Neutrophil (primary cell): Measurements from ENCODE around the gene NLRC5.

ENCODE experiments used
- H3K27ac ChIP-seq: fragments of 200-600 bp; sonication (generic); 2 replicates; pipeline ENCODE4 v1.5.1; 2016; ENCODE audit warnings: mild to moderate bottlenecking, moderate library complexity
- H3K27me3 ChIP-seq: fragments of 200-600 bp; sonication (generic); 2 replicates; pipeline ENCODE4 v1.6.0; 2016; ENCODE audit warnings: mild to moderate bottlenecking
- H3K36me3 ChIP-seq: fragments of 200-600 bp; sonication (generic); 2 replicates; pipeline ENCODE4 v1.5.1; 2017
- H3K4me1 ChIP-seq, 2 experiments: fragments of 200-600 bp in 1 of 2; sonication (generic) in 1 of 2; 1 replicate in 1 of 2; 2 replicates in 1 of 2; pipeline versions ENCODE4 v1.5.1 to v1.6.1; 2013 to 2016; ENCODE audit warnings: low read depth in 1 of 2, low read length in 1 of 2, mild to moderate bottlenecking in 1 of 2, moderate library complexity in 1 of 2; ENCODE audit not compliant: control insufficient read depth in 1 of 2, insufficient read depth in 1 of 2
- H3K4me3 ChIP-seq, 2 experiments: fragments of 200-600 bp in 1 of 2; sonication (generic) in 1 of 2; 1 replicate in 1 of 2; 2 replicates in 1 of 2; pipeline ENCODE4 v1.5.1; 2013 to 2016; ENCODE audit warnings: low read depth in 1 of 2, low read length in 1 of 2, mild to moderate bottlenecking in 1 of 2, moderate library complexity in 1 of 2
- H3K9me3 ChIP-seq: fragments of 200-600 bp; sonication (generic); 2 replicates; pipeline ENCODE4 v1.5.1; 2016
- TF ChIP-seq, protein P1 (sequence below): fragments of 200-600 bp; sonication (generic); IDR thresholded peaks from 2 replicates; pipeline ENCODE4 v1.5.1; 2016; ENCODE audit warnings: antibody characterized with exemption

NLRC5 gene

GRCh38 chr16:56944954-56945839, 44.2 kb upstream of the NLRC5 start:
- H3K27ac ChIP-seq, result peak overlapping the region; percentile 20
- no peaks in the 10 kb centered on the region for H3K9me3 ChIP-seq
- H3K36me3 ChIP-seq, result peaks cover 92% of the 10 kb centered on the region
- no peaks in the 10 kb centered on the region for H3K27me3 ChIP-seq
- no peaks in the 10 kb centered on the region for H3K4me1 ChIP-seq
- TF ChIP-seq, protein P1, sequence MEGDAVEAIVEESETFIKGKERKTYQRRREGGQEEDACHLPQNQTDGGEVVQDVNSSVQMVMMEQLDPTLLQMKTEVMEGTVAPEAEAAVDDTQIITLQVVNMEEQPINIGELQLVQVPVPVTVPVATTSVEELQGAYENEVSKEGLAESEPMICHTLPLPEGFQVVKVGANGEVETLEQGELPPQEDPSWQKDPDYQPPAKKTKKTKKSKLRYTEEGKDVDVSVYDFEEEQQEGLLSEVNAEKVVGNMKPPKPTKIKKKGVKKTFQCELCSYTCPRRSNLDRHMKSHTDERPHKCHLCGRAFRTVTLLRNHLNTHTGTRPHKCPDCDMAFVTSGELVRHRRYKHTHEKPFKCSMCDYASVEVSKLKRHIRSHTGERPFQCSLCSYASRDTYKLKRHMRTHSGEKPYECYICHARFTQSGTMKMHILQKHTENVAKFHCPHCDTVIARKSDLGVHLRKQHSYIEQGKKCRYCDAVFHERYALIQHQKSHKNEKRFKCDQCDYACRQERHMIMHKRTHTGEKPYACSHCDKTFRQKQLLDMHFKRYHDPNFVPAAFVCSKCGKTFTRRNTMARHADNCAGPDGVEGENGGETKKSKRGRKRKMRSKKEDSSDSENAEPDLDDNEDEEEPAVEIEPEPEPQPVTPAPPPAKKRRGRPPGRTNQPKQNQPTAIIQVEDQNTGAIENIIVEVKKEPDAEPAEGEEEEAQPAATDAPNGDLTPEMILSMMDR, result no peak
- H3K4me3 ChIP-seq, result no peak overlapping the region

DNA sequence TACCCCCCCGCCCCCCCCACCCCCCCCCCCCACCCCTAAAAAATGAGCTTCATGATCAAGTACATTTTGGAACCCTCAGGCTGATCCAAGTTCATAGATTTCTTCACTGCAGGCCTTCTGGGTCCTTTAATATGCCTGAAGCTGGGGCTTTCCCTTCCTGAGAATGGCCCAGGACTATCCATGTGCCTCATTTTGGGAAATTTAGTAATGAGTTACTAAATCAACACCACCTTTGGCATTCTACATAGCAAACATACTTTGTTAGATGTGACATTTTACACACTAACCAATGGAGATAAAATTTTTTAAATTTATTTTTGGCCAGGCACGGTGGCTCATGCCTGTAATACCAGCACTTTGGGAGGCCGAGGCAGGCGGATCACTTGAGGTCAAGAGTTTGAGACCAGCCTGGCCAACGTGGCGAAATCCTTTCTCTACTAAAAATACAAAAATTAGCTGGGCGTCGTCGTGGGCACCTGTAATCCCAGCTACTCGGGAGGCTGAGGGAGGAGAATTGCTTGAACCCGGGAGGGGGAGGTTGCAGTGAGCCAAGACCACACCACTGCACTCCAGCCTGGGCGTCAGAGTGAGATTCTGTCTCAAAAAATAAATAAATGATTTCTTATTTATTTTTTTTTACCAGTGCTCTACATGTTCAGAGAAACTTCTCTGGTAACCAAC, 43.4 kb upstream of the NLRC5 start:
- Histone ChIP-seq H3K27ac (peak overlapping the region; percentile 15), H3K27me3 (no peaks in the 10 kb centered on the region), H3K9me3 (no peaks in the 10 kb centered on the region), H3K4me1 (no peaks in the 10 kb centered on the region), H3K4me3 (no peak overlapping the region), H3K36me3 (peaks cover 84% of the 10 kb centered on the region)
- TF ChIP-seq, protein P1, result no peak

DNA sequence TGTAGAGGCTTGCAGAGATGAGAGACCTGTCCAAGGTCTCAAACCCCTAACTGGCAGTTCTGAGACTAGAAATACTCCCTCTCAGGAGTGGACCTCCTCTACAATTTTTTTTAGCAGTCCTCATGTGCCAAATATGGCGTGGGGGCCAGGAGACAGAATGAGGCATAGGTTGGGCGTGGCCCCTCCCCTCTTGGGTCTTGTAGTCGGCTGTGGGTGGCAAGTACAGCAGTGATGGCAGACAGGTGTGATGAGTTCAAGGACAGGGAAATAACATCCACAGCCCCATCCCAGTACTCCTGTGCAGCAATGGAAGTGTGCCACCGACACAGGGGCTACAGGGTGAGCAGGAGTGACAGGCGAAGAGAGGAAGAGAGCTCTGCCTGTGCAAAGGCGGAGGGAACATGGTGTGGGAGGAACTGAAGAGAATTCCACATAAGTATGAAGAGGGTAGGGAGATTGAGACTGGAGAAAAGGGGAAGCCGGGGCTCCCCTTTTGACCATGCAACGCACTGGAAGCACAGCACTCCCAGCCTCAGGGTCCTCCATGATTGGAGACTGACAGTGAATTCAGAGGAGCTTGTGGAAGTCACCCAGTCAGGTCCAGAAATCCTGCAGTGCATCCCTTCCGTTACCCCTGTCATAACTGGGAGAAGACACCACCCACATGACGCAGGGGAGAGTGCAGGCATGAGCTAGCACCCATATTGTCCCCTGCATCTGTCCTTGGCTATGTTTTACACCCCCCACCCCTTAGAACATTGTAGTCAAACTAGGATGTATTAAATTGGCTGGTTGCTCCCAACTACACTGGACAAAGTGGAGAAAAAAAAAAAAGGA, 42.4 kb upstream of the NLRC5 start:
- H3K27me3 ChIP-seq, result no peaks in the 10 kb centered on the region
- no peaks in the 10 kb centered on the region for H3K9me3 ChIP-seq
- TF ChIP-seq, protein P1, result no peak
- H3K36me3 ChIP-seq, result peaks cover 74% of the 10 kb centered on the region
- peaks cover 3 to 6% of the 10 kb centered on the region in 2 experiments for H3K4me1 ChIP-seq
- peak overlapping the region; percentile 15 for H3K27ac ChIP-seq
- no peak overlapping the region for H3K4me3 ChIP-seq

- Histone ChIP-seq H3K27ac (no peak overlapping the region), H3K4me1 (peaks cover 3 to 6% of the 10 kb centered on the region in 2 experiments), H3K9me3 (no peaks in the 10 kb centered on the region), H3K27me3 (no peaks in the 10 kb centered on the region), H3K36me3 (peaks cover 68% of the 10 kb centered on the region), H3K4me3 (no peak overlapping the region)
- TF ChIP-seq, protein P1, result no peak
Measured at GRCh38 chr16:56947604-56947995, 41.8 kb upstream of the NLRC5 start.

- no peaks in the 10 kb centered on the region for H3K9me3 ChIP-seq
- no peaks in the 10 kb centered on the region for H3K27me3 ChIP-seq
- no peak overlapping the region for H3K27ac ChIP-seq
- H3K4me3 ChIP-seq, result no peak overlapping the region
- TF ChIP-seq, protein P1, result no peak
- peaks cover 3 to 6% of the 10 kb centered on the region in 2 experiments for H3K4me1 ChIP-seq
- H3K36me3 ChIP-seq, result peaks cover 61% of the 10 kb centered on the region
Measured at GRCh38 chr16:56948234-56948633, 41.1 kb upstream of the NLRC5 start.
